Astrocyte (in vitro differentiated cells and primary cell): Measurements from ENCODE around the gene THSD7B. TPM values are rescaled to one million over a fixed set of nuclear protein-coding genes. Genes with fewer than 3 reads are reported as not detected.

Source experiments
- DNase-seq: peaks from one replicate; pipeline ENCODE4 v3.0.0-alpha.2; 2010; ENCODE audit warnings: low read depth
- FAIRE-seq: peaks from 2 replicates; lab custom pipeline; 2011; peaks lifted over from hg19 to GRCh38; lab: Jason Lieb, UNC
- H2AFZ ChIP-seq: 2 replicates; pipeline ENCODE4 v1.6.0; 2012; ENCODE audit warnings: low read depth, low read length, inconsistent platforms
- H3K27ac ChIP-seq: 2 replicates; pipeline ENCODE4 v1.5.1; 2011; ENCODE audit warnings: low read depth, low read length, inconsistent platforms
- H3K27me3 ChIP-seq: 2 replicates; pipeline ENCODE4 v1.6.0; 2011; ENCODE audit warnings: low read length, inconsistent platforms; ENCODE audit not compliant: insufficient read depth
- H3K36me3 ChIP-seq: 2 replicates; pipeline ENCODE4 v1.5.1; 2011; ENCODE audit warnings: low read length, inconsistent platforms; ENCODE audit not compliant: insufficient read depth
- H3K4me1 ChIP-seq: 2 replicates; pipeline ENCODE4 v1.5.1; 2011; ENCODE audit warnings: low read length, inconsistent platforms; ENCODE audit not compliant: insufficient read depth
- H3K4me2 ChIP-seq: 2 replicates; pipeline ENCODE4 v1.6.0; 2012; ENCODE audit warnings: low read length, inconsistent platforms
- H3K4me3 ChIP-seq: 2 replicates; pipeline ENCODE4 v1.5.1; 2011; ENCODE audit warnings: low read depth, mild to moderate bottlenecking, low read length, inconsistent platforms; ENCODE audit not compliant: insufficient read depth
- H3K79me2 ChIP-seq: 2 replicates; pipeline ENCODE4 v1.6.0; 2012; ENCODE audit warnings: mild to moderate bottlenecking, low read length, inconsistent platforms; ENCODE audit not compliant: insufficient read depth
- H3K9ac ChIP-seq: 2 replicates; pipeline ENCODE4 v1.6.0; 2012; ENCODE audit warnings: mild to moderate bottlenecking, low read length, inconsistent platforms
- H3K9me3 ChIP-seq: 2 replicates; pipeline ENCODE4 v1.5.1; 2012; ENCODE audit warnings: low read depth, mild to moderate bottlenecking, low read length, inconsistent platforms; ENCODE audit not compliant: insufficient read depth
- H4K20me1 ChIP-seq: 2 replicates; pipeline ENCODE4 v1.6.0; 2012; ENCODE audit warnings: low read length, inconsistent platforms; ENCODE audit not compliant: insufficient read depth
- H3K27ac Mint-ChIP-seq: one replicate; pipeline ENCODE4 v1.8.0; 2021; ENCODE audit warnings: mild to moderate bottlenecking, mixed read lengths; ENCODE audit not compliant: unreplicated experiment
- H3K27me3 Mint-ChIP-seq: one replicate; pipeline ENCODE4 v1.8.0; 2021; ENCODE audit warnings: low read depth, mixed read lengths; ENCODE audit not compliant: unreplicated experiment
- H3K36me3 Mint-ChIP-seq: one replicate; pipeline ENCODE4 v1.8.0; 2021; ENCODE audit warnings: low read depth, mixed read lengths; ENCODE audit not compliant: unreplicated experiment
- H3K4me1 Mint-ChIP-seq: one replicate; pipeline ENCODE4 v1.8.0; 2021; ENCODE audit warnings: low read depth, mixed read lengths; ENCODE audit not compliant: unreplicated experiment
- H3K4me3 Mint-ChIP-seq: one replicate; pipeline ENCODE4 v1.8.0; 2021; ENCODE audit warnings: mild to moderate bottlenecking, moderate library complexity, mixed read lengths; ENCODE audit not compliant: unreplicated experiment
- H3K9me3 Mint-ChIP-seq: one replicate; pipeline ENCODE4 v1.8.0; 2021; ENCODE audit warnings: mild to moderate bottlenecking, mixed read lengths; ENCODE audit not compliant: unreplicated experiment
- CTCF ChIP-seq: IDR thresholded peaks from 2 replicates; pipeline ENCODE4 v1.5.1; 2011; ENCODE audit warnings: low read depth, mild to moderate bottlenecking, inconsistent platforms, low read length, moderate library complexity; ENCODE audit not compliant: insufficient read depth
- EZH2 ChIP-seq: IDR thresholded peaks from 2 replicates; pipeline ENCODE4 v1.6.1; 2012; ENCODE audit warnings: mild to moderate bottlenecking, low read length, inconsistent platforms; ENCODE audit not compliant: insufficient read depth
- total RNA-seq: library from RNA; stranded (reverse); gene quantifications from 2 replicates; pipeline ENCODE4 v1.2.1, GENCODE V29; 2021

THSD7B gene
- total RNA-seq, 1 donor from 2014 or later = 0.18 TPM

GRCh38 chr2:137049518-137049917 is 284.2 kb downstream of the THSD7B start:
- no peaks in the 10 kb centered on the region for H3K9me3 ChIP-seq
- TF ChIP-seq EZH2 (no peak), CTCF (no peak)
- no peaks in the 10 kb centered on the region for H3K4me1 Mint-ChIP-seq
- H3K4me1 ChIP-seq = no peaks in the 10 kb centered on the region
- no peak overlapping the region for H3K4me2 ChIP-seq
- no peaks in the 10 kb centered on the region for H4K20me1 ChIP-seq
- H3K27me3 Mint-ChIP-seq = no peaks in the 10 kb centered on the region
- no peaks in the 10 kb centered on the region for H3K27me3 ChIP-seq
- no peak for FAIRE-seq
- H3K36me3 ChIP-seq = no peaks in the 10 kb centered on the region
- no peak for DNase-seq
- H3K4me3 Mint-ChIP-seq = no peak overlapping the region
- H3K4me3 ChIP-seq = no peak overlapping the region
- H3K9ac ChIP-seq = no peak overlapping the region
- H3K36me3 Mint-ChIP-seq = no peaks in the 10 kb centered on the region
- H3K27ac ChIP-seq = no peak overlapping the region
- no peaks in the 10 kb centered on the region for H3K79me2 ChIP-seq
- no peaks in the 10 kb centered on the region for H3K9me3 Mint-ChIP-seq
- H2AFZ ChIP-seq = no peak overlapping the region
- H3K27ac Mint-ChIP-seq = no peak overlapping the region

- no peaks in the 10 kb centered on the region for H3K4me1 Mint-ChIP-seq
- DNase-seq = no peak
- H3K4me1 ChIP-seq = no peaks in the 10 kb centered on the region
- H4K20me1 ChIP-seq = no peaks in the 10 kb centered on the region
- FAIRE-seq = no peak
- no peaks in the 10 kb centered on the region for H3K36me3 ChIP-seq
- no peak overlapping the region for H3K4me3 Mint-ChIP-seq
- H3K79me2 ChIP-seq = no peaks in the 10 kb centered on the region
- H3K4me2 ChIP-seq = no peak overlapping the region
- no peaks in the 10 kb centered on the region for H3K36me3 Mint-ChIP-seq
- no peaks in the 10 kb centered on the region for H3K9me3 Mint-ChIP-seq
- H3K27ac Mint-ChIP-seq = no peak overlapping the region
- no peak overlapping the region for H3K4me3 ChIP-seq
- no peak overlapping the region for H3K27ac ChIP-seq
- no peaks in the 10 kb centered on the region for H3K9me3 ChIP-seq
- no peak overlapping the region for H3K9ac ChIP-seq
- TF ChIP-seq CTCF (no peak), EZH2 (no peak)
- no peaks in the 10 kb centered on the region for H3K27me3 ChIP-seq
- no peak overlapping the region for H2AFZ ChIP-seq
- no peaks in the 10 kb centered on the region for H3K27me3 Mint-ChIP-seq
Observed at GRCh38 chr2:137050949-137051348, 285.6 kb downstream of the THSD7B start.

- Histone ChIP-seq H3K79me2 (no peaks in the 10 kb centered on the region), H3K36me3 (no peaks in the 10 kb centered on the region), H3K4me1 (no peaks in the 10 kb centered on the region), H3K9me3 (no peaks in the 10 kb centered on the region), H3K27me3 (no peaks in the 10 kb centered on the region), H3K9ac (no peak overlapping the region), H2AFZ (no peak overlapping the region), H3K4me2 (no peak overlapping the region), H3K27ac (no peak overlapping the region), H4K20me1 (no peaks in the 10 kb centered on the region), H3K4me3 (no peak overlapping the region)
- TF ChIP-seq CTCF = no peak
- no peak for TF ChIP-seq EZH2
- Mint-ChIP-seq H3K27ac (no peak overlapping the region), H3K9me3 (no peaks in the 10 kb centered on the region), H3K4me1 (no peaks in the 10 kb centered on the region), H3K27me3 (no peaks in the 10 kb centered on the region), H3K36me3 (no peaks in the 10 kb centered on the region), H3K4me3 (no peak overlapping the region)
- FAIRE-seq (no peak), DNase-seq (no peak)
Observed at GRCh38 chr2:137051778-137052398, 286.5 kb downstream of the THSD7B start.
